ENCODE data around the gene HSD11B1. TPM values are rescaled to one million over a fixed set of nuclear protein-coding genes. Genes with fewer than 3 reads are reported as not detected.

Gene HSD11B1
- total and polyA plus RNA-seq, 2 of the 4 experiments (the other 2 are of a cell fraction), result 0.41 to 0.72 TPM

- Histone ChIP-seq H3K27me3 (ENCODE audit: control insufficient read depth, insufficient read depth, low read length) (no peaks in the 10 kb centered on the region), H3K4ac (ENCODE audit: low read depth, low read length) (no peak overlapping the region), H3K9me3 (ENCODE audit: control insufficient read depth, insufficient read depth, low read length) (no peaks in the 10 kb centered on the region), H3K79me1 (ENCODE audit: low read depth in 1 of 2, low read length in 2 of 2) (peaks cover 0 to 6% of the 10 kb centered on the region in 2 experiments; a peak in 1 of 4 replicates), H4K20me1 (ENCODE audit: insufficient read depth, low read length) (no peaks in the 10 kb centered on the region), H2BK15ac (ENCODE audit: low read depth, low read length) (no peak overlapping the region), H3K4me3 (ENCODE audit: insufficient read depth, low read depth, low read length) (no peak overlapping the region), H3K14ac (replicated peaks; ENCODE audit: low read depth, low read length) (no peak overlapping the region), H2BK20ac (ENCODE audit: low read depth, low read length) (no peak overlapping the region), H2BK120ac (ENCODE audit: low read depth, low read length) (no peak overlapping the region), H3K9ac (ENCODE audit: low read depth, low read length) (no peak overlapping the region), H3K56ac (ENCODE audit: extremely low read depth, insufficient read depth, low read length) (no peak overlapping the region), H2AK5ac (ENCODE audit: low read depth, low read length) (no peak overlapping the region), H3K36me3 (ENCODE audit: control insufficient read depth, insufficient read depth, low read length) (no peaks in the 10 kb centered on the region), H4K8ac (ENCODE audit: low read depth in 2 of 2, low read length in 2 of 2) (no peak overlapping the region), H3K27ac (ENCODE audit: insufficient read depth, low read length) (no peak overlapping the region), H3K9me1 (ENCODE audit: insufficient read depth, low read length) (peaks cover 9% of the 10 kb centered on the region), H4K5ac (ENCODE audit: low read depth, low read length) (no peak overlapping the region), H3K23ac (ENCODE audit: low read depth, low read length) (no peak overlapping the region), H3K4me2 (ENCODE audit: low read depth, low read length) (no peak overlapping the region), H2AK9ac (replicated peaks; ENCODE audit: low read depth, low read length, poor library complexity) (no peak overlapping the region), H2BK5ac (ENCODE audit: low read depth, low read length, poor library complexity, severe bottlenecking) (no peak overlapping the region), H4K91ac (ENCODE audit: insufficient read depth, low read depth, low read length) (no peak overlapping the region), H2AFZ (replicated peaks; ENCODE audit: low read length, poor library complexity) (no peak overlapping the region), H3K18ac (ENCODE audit: low read depth, low read length) (no peak overlapping the region), H3K4me1 (ENCODE audit: control insufficient read depth, insufficient read depth, low read length) (no peaks in the 10 kb centered on the region)
- ATAC-seq (ENCODE audit: low read depth) (no peak), DNase-seq (no peak)
- dilution Hi-C loops (cut with HindIII; ENCODE audit: low sequenced_read_pairs, unreplicated experiment) (no loop called here), in situ Hi-C loops (cut with MboI; ENCODE audit: low sequenced_read_pairs) (no loop called here), intact Hi-C loops (cut with micrococcal nuclease) (no loop called here)
- WGBS, 2 experiments (ENCODE audit: extremely low coverage in 2 of 2, insufficient read length in 1 of 2), result no CpG with 5 or more reads among the region's 2 CpGs
- TF ChIP-seq USF2 (IDR thresholded peaks at IDR 0.05; ENCODE audit: low read depth, low read length) (no peak), CHD1 (IDR thresholded peaks at IDR 0.05; ENCODE audit: low read depth, low read length) (no peak), RAD21 (IDR thresholded peaks at IDR 0.05; ENCODE audit: low read length) (no peak), POLR2A (IDR thresholded peaks at IDR 0.05; ENCODE audit: low read depth, low read length) (no peak), MXI1 (IDR thresholded peaks at IDR 0.05; ENCODE audit: borderline replicate concordance, low read depth, low read length) (no peak), FOS (IDR thresholded peaks at IDR 0.05; ENCODE audit: low read depth, low read length) (no peak), RCOR1 (IDR thresholded peaks at IDR 0.05; ENCODE audit: insufficient replicate concordance, low read length) (no peak), ELK1 (IDR thresholded peaks at IDR 0.05; ENCODE audit: borderline replicate concordance, low read depth, low read length) (no peak), BHLHE40 (IDR thresholded peaks at IDR 0.05; ENCODE audit: low read depth, low read length) (no peak), RFX5 (IDR thresholded peaks at IDR 0.05; ENCODE audit: low read depth, low read length) (no peak), CTCF (conservative IDR thresholded peaks at IDR 0.05; ENCODE audit: low read depth, low read length) (no peak), NFE2L2 (IDR thresholded peaks at IDR 0.05; ENCODE audit: low read depth, low read length) (no peak), CEBPB (IDR thresholded peaks at IDR 0.05; ENCODE audit: low read depth, low read length) (no peak)
- BruUV-seq (replicated peaks), result no TSS peak
- ChIA-PET POLR2A (ENCODE audit: unreplicated experiment) (no interaction called here), CTCF (no interaction called here)
These were observed 71.0 kb downstream of the HSD11B1 start for GRCh38 chr1:209775678-209776077.

All from IMR-90 (cell line).